ENCODE data around the gene MAN2A1.

GRCh38 chr5:109898269-109899162, 208.8 kb downstream of the MAN2A1 start:
- TF ChIP-seq CTCF (IDR thresholded peaks at IDR 0.05) (no peak), POLR2A (IDR thresholded peaks at IDR 0.05) (no peak)
